IMR-90 (cell line): ENCODE data around the gene AGPAT3. TPM values are rescaled to one million over a fixed set of nuclear protein-coding genes. Genes with fewer than 3 reads are reported as not detected.

Experiments
- ATAC-seq: fragments of 200-7000 bp; cut with Tn5 transposase; 2 replicates; pipeline ENCODE4 v1.9.1; 2020; ENCODE audit warnings: low read depth, mild to moderate bottlenecking, moderate library complexity
- BruUV-seq: library from RNA; stranded (reverse); fragments of 400-500 nt; replicated peaks from 2 replicates; lab custom pipeline; 2021; lab: Mats Ljungman, UMichigan
- CTCF ChIA-PET: fragments of 300-600 bp; formaldehyde crosslinking; extraction: SDS; loops from one replicate; lab custom pipeline; 2021; ENCODE audit warnings: antibody characterized with exemption; lab: Yijun Ruan, JAX
- POLR2A ChIA-PET: fragments of 300-600 bp; sonication (Branson Sonifier 250); formaldehyde crosslinking; loops from one replicate; lab custom pipeline; 2022; ENCODE audit warnings: antibody characterized with exemption; ENCODE audit not compliant: unreplicated experiment; lab: Charles Lee
- DNase-seq: peaks from one replicate; pipeline ENCODE4 v3.0.0; 2013
- H2AFZ ChIP-seq: replicated peaks from 2 replicates; pipeline ENCODE3; 2013; ENCODE audit warnings: low read length, mild to moderate bottlenecking; ENCODE audit not compliant: poor library complexity
- H2AK5ac ChIP-seq: 2 replicates; pipeline ENCODE4 v1.6.1; 2013; ENCODE audit warnings: low read depth, low read length, inconsistent platforms
- H2AK9ac ChIP-seq: replicated peaks from 2 replicates; pipeline ENCODE3; 2013; ENCODE audit warnings: mild to moderate bottlenecking, low read depth, low read length, moderate library complexity; ENCODE audit not compliant: poor library complexity
- H2BK120ac ChIP-seq: 2 replicates; pipeline ENCODE4 v1.6.1; 2013; ENCODE audit warnings: low read depth, low read length, inconsistent platforms
- H2BK15ac ChIP-seq: 3 replicates; pipeline ENCODE4 v1.6.1; 2013; ENCODE audit warnings: low read depth, low read length, inconsistent platforms
- H2BK20ac ChIP-seq: 2 replicates; pipeline ENCODE4 v1.6.1; 2013; ENCODE audit warnings: low read depth, mild to moderate bottlenecking, inconsistent platforms, low read length, moderate library complexity
- H2BK5ac ChIP-seq: 2 replicates; pipeline ENCODE4 v1.6.1; 2013; ENCODE audit warnings: mild to moderate bottlenecking, low read depth, low read length, inconsistent platforms; ENCODE audit not compliant: poor library complexity, severe bottlenecking
- H3K14ac ChIP-seq: replicated peaks from 2 replicates; pipeline ENCODE4 v1.6.1; 2013; ENCODE audit warnings: low read depth, low read length, inconsistent platforms
- H3K18ac ChIP-seq: 2 replicates; pipeline ENCODE4 v1.6.1; 2013; ENCODE audit warnings: low read depth, low read length, control low read depth
- H3K23ac ChIP-seq: 2 replicates; pipeline ENCODE4 v1.6.1; 2013; ENCODE audit warnings: low read depth, low read length, inconsistent platforms
- H3K27ac ChIP-seq: 2 replicates; pipeline ENCODE4 v1.5.1; 2013; ENCODE audit warnings: mild to moderate bottlenecking, control low read depth, low read length; ENCODE audit not compliant: insufficient read depth
- H3K27me3 ChIP-seq: 2 replicates; pipeline ENCODE4 v1.6.1; 2013; ENCODE audit warnings: low read length; ENCODE audit not compliant: control insufficient read depth, insufficient read depth
- H3K36me3 ChIP-seq: 2 replicates; pipeline ENCODE4 v1.6.1; 2013; ENCODE audit warnings: low read length, mixed read lengths; ENCODE audit not compliant: control insufficient read depth, insufficient read depth
- H3K4ac ChIP-seq: 2 replicates; pipeline ENCODE4 v1.6.1; 2013; ENCODE audit warnings: low read depth, low read length, inconsistent platforms
- H3K4me1 ChIP-seq: 2 replicates; pipeline ENCODE4 v1.6.1; 2013; ENCODE audit warnings: low read length, mixed read lengths; ENCODE audit not compliant: control insufficient read depth, insufficient read depth
- H3K4me2 ChIP-seq: 2 replicates; pipeline ENCODE4 v1.6.1; 2013; ENCODE audit warnings: low read depth, mild to moderate bottlenecking, control low read depth, low read length, moderate library complexity
- H3K4me3 ChIP-seq: 2 replicates; pipeline ENCODE4 v1.5.1; 2013; ENCODE audit warnings: low read depth, mild to moderate bottlenecking, control low read depth, low read length, moderate library complexity; ENCODE audit not compliant: insufficient read depth
- H3K56ac ChIP-seq: 2 replicates; pipeline ENCODE4 v1.6.1; 2013; ENCODE audit warnings: low read length, inconsistent platforms; ENCODE audit not compliant: insufficient read depth; ENCODE audit errors: extremely low read depth
- H3K79me1 ChIP-seq, 2 experiments: 2 replicates each; pipeline ENCODE4 v1.6.1; 2013; ENCODE audit warnings: low read length in 2 of 2, inconsistent platforms in 1 of 2, low read depth in 1 of 2
- H3K9ac ChIP-seq: 2 replicates; pipeline ENCODE4 v1.6.1; 2013; ENCODE audit warnings: low read depth, low read length, control low read depth
- H3K9me1 ChIP-seq: 2 replicates; pipeline ENCODE4 v1.6.1; 2013; ENCODE audit warnings: low read length, inconsistent platforms; ENCODE audit not compliant: insufficient read depth
- H3K9me3 ChIP-seq: 2 replicates; pipeline ENCODE4 v1.6.1; 2013; ENCODE audit warnings: low read length; ENCODE audit not compliant: control insufficient read depth, insufficient read depth
- H4K20me1 ChIP-seq: 2 replicates; pipeline ENCODE4 v1.6.1; 2013; ENCODE audit warnings: low read length, inconsistent platforms; ENCODE audit not compliant: insufficient read depth
- H4K5ac ChIP-seq: 2 replicates; pipeline ENCODE4 v1.6.1; 2013; ENCODE audit warnings: mild to moderate bottlenecking, low read depth, low read length, control low read depth
- H4K8ac ChIP-seq, 2 experiments: 2 replicates each; pipeline ENCODE4 v1.6.1; 2013; ENCODE audit warnings: low read depth in 2 of 2, low read length in 2 of 2, control low read depth in 1 of 2, inconsistent platforms in 1 of 2
- H4K91ac ChIP-seq: 2 replicates; pipeline ENCODE4 v1.6.1; 2013; ENCODE audit warnings: low read depth, low read length, inconsistent platforms; ENCODE audit not compliant: insufficient read depth
- CEBPB ChIP-seq: IDR thresholded peaks from 2 replicates; pipeline ENCODE4 v1.6.1; 2012; ENCODE audit warnings: low read depth, low read length, improper control_type of control experiment
- CHD1 ChIP-seq: IDR thresholded peaks from 2 replicates; pipeline ENCODE4 v1.6.1; 2012; ENCODE audit warnings: low read depth, low read length, improper control_type of control experiment
- ELK1 ChIP-seq: fragments of 150-350 bp; IDR thresholded peaks from 2 replicates; pipeline ENCODE4 v1.6.1; 2016; ENCODE audit warnings: low read depth, mild to moderate bottlenecking, low read length, moderate library complexity, borderline replicate concordance
- MAZ ChIP-seq: IDR thresholded peaks from 2 replicates; pipeline ENCODE4 v1.6.1; 2012; ENCODE audit warnings: low read depth, mild to moderate bottlenecking, low read length, improper control_type of control experiment, moderate library complexity, borderline replicate concordance
- POLR2A ChIP-seq: IDR thresholded peaks from 2 replicates; pipeline ENCODE4 v1.6.1; 2012; ENCODE audit warnings: mild to moderate bottlenecking, low read depth, low read length
- RAD21 ChIP-seq: IDR thresholded peaks from 2 replicates; pipeline ENCODE4 v1.6.1; 2012; ENCODE audit warnings: low read length, improper control_type of control experiment
- SMC3 ChIP-seq: fragments of 150-350 bp; IDR thresholded peaks from 2 replicates; pipeline ENCODE4 v1.6.1; 2016; ENCODE audit warnings: low read depth, mild to moderate bottlenecking, antibody characterized with exemption, low read length, moderate library complexity
- WGBS, 2 experiments: methylation state at CpG; one replicate each; pipeline versions ENCODE4 v1.1.5 to v1.1.7; 2013; ENCODE audit warnings: missing lambda C conversion rate in 2 of 2; ENCODE audit not compliant: insufficient read length in 1 of 2; ENCODE audit errors: extremely low coverage in 2 of 2; 5-methylcytosine and 5-hydroxymethylcytosine counted together
- dilution Hi-C: fragments of 300-500 bp; cut with HindIII; formaldehyde crosslinking; loops from one replicate; pipeline ENCODE4 v1.14.3; 2018; ENCODE audit warnings: low sequenced_read_pairs; ENCODE audit not compliant: unreplicated experiment
- in situ Hi-C: fragments of 300-500 bp; cut with MboI; formaldehyde crosslinking; loops from 3 replicates; pipeline ENCODE4 v1.14.3; 2019; ENCODE audit warnings: low sequenced_read_pairs, inconsistent platforms, mixed read lengths
- intact Hi-C: fragments of 100-400 bp; cut with micrococcal nuclease; formaldehyde crosslinking; loops from 2 replicates; pipeline ENCODE4 v1.10.0; 2022
- polyA plus RNA-seq, 3 experiments: library from polyadenylated mRNA; depleted of rRNA; stranded (reverse); fragments of >200 nt; gene quantifications; 2 replicates each; pipeline ENCODE4 v1.2.3, GENCODE V29; 2012; ENCODE audit warnings: low replicate concordance in 1 of 3
- total RNA-seq: library from RNA; depleted of rRNA; stranded (reverse); fragments of >200 nt; gene quantifications from 2 replicates; pipeline ENCODE4 v1.2.3, GENCODE V29; 2012
- TF ChIP-seq, protein P1 (sequence below): fragments of 150-350 bp; IDR thresholded peaks from 2 replicates; pipeline ENCODE4 v1.6.1; 2017; ENCODE audit warnings: mild to moderate bottlenecking, antibody characterized with exemption, low read length, low read depth

AGPAT3 gene
- total and polyA plus RNA-seq, 2 of the 4 experiments (the other 2 are of a cell fraction), result 27.1 to 38.7 TPM

- Histone ChIP-seq H3K36me3 (no peaks in the 10 kb centered on the region), H2BK15ac (no peak overlapping the region), H4K8ac (no peak overlapping the region), H2AFZ (no peak overlapping the region), H2AK5ac (no peak overlapping the region), H4K5ac (no peak overlapping the region), H2BK5ac (no peak overlapping the region), H3K9me1 (peaks cover 28% of the 10 kb centered on the region), H3K79me1 (peaks cover 27 to 81% of the 10 kb centered on the region in 2 experiments), H3K27me3 (no peaks in the 10 kb centered on the region), H4K20me1 (peaks cover 81% of the 10 kb centered on the region), H2BK120ac (no peak overlapping the region), H3K9ac (no peak overlapping the region), H2BK20ac (no peak overlapping the region), H3K4ac (no peak overlapping the region), H3K4me2 (no peak overlapping the region), H3K18ac (no peak overlapping the region), H2AK9ac (no peak overlapping the region), H3K56ac (no peak overlapping the region), H3K23ac (no peak overlapping the region), H3K9me3 (no peaks in the 10 kb centered on the region), H3K4me3 (no peak overlapping the region), H3K14ac (no peak overlapping the region), H4K91ac (no peak overlapping the region), H3K4me1 (peaks cover 17% of the 10 kb centered on the region), H3K27ac (no peak overlapping the region)
- no TSS peak for BruUV-seq
- DNase-seq (no peak), ATAC-seq (no peak)
- in situ Hi-C loops, result no loop called here
- no CpG with 5 or more reads among the region's 1 CpG for WGBS, 2 experiments
- dilution Hi-C loops, result no loop called here
- intact Hi-C loops, result no loop called here
- POLR2A ChIA-PET, result no interaction called here
- TF ChIP-seq, protein P1, sequence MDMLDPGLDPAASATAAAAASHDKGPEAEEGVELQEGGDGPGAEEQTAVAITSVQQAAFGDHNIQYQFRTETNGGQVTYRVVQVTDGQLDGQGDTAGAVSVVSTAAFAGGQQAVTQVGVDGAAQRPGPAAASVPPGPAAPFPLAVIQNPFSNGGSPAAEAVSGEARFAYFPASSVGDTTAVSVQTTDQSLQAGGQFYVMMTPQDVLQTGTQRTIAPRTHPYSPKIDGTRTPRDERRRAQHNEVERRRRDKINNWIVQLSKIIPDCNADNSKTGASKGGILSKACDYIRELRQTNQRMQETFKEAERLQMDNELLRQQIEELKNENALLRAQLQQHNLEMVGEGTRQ, result no peak
- no peak for TF ChIP-seq MAZ
- TF ChIP-seq ELK1, result no peak
- TF ChIP-seq CEBPB, result no peak
- no peak for TF ChIP-seq CHD1
- no peak for TF ChIP-seq RAD21
- no peak for TF ChIP-seq SMC3
- TF ChIP-seq POLR2A, result no peak
- CTCF ChIA-PET, result interaction anchor here (1.1 kb wide), 1 partner anchor 19 kb away, joined by 7 read pairs; no protein-coding TSS in a partner anchor
Observed at GRCh38 chr21:44024257-44024656, 159.2 kb downstream of the AGPAT3 start.
